Measurements from ENCODE around the gene DIP2C.

DIP2C gene

DNA sequence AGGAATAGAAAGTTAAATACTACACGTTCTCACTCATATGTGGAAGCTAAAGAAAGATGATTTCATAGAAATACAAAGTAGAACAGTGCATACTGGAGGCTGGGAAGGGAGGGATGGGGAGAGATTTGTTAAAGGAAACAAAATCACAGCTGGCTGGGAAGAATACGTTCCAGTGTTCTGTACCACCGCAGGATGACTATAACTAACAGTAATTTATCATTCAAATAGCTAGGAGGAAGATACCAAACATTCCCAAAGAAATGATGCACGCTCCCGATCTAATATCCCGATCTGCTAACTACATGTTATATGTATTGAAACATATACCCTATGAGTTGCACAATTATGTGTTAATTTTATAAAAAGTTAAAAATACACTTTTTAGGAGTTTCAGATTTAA is 391.9 kb downstream of the DIP2C start:
- DNase-seq (ENCODE audit: low spot score) = no peak

DNA sequence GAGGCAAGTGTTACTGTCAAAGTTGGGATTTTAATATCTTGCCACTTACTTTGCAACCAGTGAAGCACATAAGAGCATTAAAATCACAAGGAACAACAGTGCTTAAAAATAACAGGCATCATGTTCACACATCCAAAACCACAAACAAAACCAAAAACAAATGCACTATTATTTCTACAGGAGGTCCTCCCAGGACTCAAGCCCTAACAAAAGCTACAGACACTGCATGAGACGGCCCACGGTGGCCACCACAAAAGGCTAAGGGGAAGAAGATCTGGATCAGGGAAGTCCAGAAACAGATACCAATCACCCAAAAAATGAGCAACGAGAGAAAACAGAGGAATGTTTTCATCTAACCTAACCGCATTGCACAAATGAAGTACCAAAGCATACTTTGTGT is 395.8 kb downstream of the DIP2C start:
- no peak for DNase-seq (ENCODE audit: low spot score)

GRCh38 chr10:290026-290725 is 399.3 kb downstream of the DIP2C start:
- no peak for DNase-seq (ENCODE audit: low spot score)

GRCh38 chr10:289581-289980 is 399.9 kb downstream of the DIP2C start:
- DNase-seq (ENCODE audit: low spot score) = no peak

- no peak for DNase-seq (ENCODE audit: low spot score)
These were observed 400.9 kb downstream of the DIP2C start for GRCh38 chr10:288316-289200.

GRCh38 chr10:287814-288213 is 401.7 kb downstream of the DIP2C start:
- DNase-seq (ENCODE audit: low spot score) = peak; percentile 61

- no peak for DNase-seq (ENCODE audit: low spot score)
These were observed 402.3 kb downstream of the DIP2C start for GRCh38 chr10:287026-287709.

DNA sequence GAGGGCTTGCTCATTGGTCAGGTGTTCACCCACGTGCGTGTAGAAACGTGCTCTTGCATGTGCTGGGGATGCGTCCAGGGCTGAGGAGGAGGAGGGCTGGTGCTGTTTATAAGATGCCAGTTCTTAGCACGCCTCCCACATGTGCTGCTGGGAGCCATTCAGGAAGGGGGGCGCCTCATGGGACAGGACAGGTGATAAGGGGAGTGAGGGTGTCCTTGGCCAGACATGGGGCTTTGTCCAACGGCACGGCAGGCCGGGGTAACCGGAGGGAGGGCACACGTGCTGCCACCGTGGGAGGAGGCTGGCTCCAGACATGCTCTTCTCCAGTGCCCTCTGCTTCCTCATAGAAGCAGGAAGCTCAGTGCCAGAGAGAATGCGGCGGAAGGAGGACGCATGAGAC is 404.3 kb downstream of the DIP2C start:
- DNase-seq (ENCODE audit: low spot score) = no peak

DNA sequence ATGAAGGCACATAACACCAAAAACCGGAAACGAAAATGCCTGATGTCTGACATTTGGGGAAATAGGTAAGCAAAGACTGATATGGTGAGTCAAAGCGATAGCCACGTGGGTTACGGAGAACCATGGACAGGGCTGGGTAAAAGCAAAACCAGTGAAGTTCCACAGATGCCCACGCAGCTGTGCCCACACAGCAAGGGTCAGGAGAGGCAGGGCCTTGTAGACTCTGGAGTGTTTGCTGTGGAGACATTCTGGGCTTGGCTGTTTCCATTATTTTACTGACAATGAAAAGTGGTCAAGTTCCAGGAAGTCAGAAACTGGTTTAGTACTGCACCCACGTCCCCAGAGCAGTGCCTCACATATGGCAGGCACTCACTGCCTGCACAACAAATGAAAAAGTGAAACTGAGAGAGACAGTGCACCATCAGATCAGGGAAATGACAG is 405.5 kb downstream of the DIP2C start:
- DNase-seq (ENCODE audit: low spot score) = no peak

GRCh38 chr10:283140-283479 is 406.4 kb downstream of the DIP2C start:
- no peak for DNase-seq (ENCODE audit: low spot score)

- DNase-seq (ENCODE audit: low spot score) = no peak
These were observed 407.0 kb downstream of the DIP2C start for GRCh38 chr10:282294-283139.

DNA sequence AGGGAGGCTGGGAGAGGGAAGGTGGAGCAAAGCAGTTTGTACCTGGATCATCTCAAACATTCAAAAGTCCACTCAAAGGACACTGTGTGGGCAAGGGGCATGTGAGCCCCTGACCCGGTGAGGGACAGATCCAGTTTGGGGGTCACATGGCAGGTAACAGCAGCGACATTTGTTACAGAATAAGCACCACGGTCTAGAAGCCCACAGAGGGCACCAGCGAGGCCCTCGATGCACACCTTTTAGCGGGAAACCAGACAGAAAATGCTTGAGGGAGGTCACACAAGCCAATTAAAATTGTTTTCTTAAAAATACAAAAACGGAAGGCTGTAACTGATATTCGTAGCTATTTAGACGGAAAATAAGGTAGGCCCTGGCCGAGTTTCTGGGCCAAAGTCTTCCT is 409.8 kb downstream of the DIP2C start:
- no peak for DNase-seq (ENCODE audit: low spot score)

GRCh38 chr10:279232-279631 is 410.2 kb downstream of the DIP2C start:
- DNase-seq (ENCODE audit: low spot score) = no peak

DNA sequence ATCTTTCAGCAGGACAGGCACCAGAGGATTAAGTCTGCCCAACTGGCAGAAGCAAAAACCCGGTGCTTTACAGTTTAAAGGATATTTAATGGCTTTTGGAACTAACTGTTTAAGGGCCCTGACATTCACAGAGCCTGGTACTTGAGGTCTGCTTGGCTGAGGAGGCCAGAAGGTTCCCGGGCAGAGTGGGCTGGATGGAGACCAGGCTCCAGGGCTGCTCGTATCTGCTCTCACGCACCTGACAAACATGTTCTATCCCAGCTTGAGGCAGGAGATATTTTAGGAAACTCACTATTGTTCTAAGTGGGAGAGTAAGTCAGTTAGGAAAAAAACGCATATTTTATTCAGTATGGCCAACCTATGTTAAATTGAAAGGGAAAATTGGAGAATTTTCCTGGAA is 410.8 kb downstream of the DIP2C start:
- DNase-seq (ENCODE audit: low spot score) = no peak

DNA sequence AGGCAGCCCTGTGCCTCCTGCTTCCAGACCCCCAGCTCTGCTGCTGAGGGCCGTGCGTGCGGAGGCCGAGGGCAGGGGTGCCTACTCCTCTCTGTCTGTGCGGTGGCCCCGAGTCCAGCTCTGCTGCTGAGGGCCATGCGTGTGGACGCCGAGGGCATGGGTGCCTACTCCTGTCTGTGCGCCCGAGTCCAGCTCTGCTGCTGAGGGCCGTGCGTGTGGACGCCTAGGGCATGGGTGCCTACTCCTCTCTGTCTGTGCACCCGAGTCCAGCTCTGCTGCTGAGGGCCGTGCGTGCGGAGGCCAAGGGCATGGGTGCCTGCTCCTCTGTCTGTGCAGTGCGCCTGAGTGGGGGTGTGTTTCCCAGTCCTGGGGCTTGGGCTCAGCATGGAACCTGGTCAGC is 411.5 kb downstream of the DIP2C start:
- no peak for DNase-seq (ENCODE audit: low spot score)

GRCh38 chr10:275680-276079 is 413.8 kb downstream of the DIP2C start:
- no peak for DNase-seq (ENCODE audit: low spot score)

DNA sequence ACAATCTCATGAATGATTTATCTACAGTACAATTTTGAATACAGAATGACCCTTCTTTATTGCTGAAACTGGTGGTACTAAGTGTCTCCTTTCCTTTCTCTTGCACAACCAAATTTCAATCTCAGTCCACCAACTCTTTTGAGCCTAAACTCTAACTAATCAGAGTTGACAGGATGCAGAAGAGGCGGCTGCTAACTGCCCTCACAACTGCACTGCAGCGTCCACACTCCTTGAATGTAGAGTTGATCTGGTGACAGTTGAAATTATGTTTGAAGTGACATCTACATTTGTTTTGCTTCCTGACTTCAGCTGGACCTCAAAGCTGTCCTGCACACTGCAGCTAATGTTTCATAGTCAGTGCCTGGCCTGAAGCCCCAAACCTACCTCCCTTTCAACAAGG is 414.6 kb downstream of the DIP2C start:
- no peak for DNase-seq (ENCODE audit: low spot score)

GRCh38 chr10:273088-273487 is 416.4 kb downstream of the DIP2C start:
- DNase-seq (ENCODE audit: low spot score) = no peak

- no peak for DNase-seq (ENCODE audit: low spot score)
These were observed 417.7 kb downstream of the DIP2C start for GRCh38 chr10:271722-272121.

GRCh38 chr10:271201-271600 is 418.3 kb downstream of the DIP2C start:
- no peak for DNase-seq (ENCODE audit: low spot score)

DNA sequence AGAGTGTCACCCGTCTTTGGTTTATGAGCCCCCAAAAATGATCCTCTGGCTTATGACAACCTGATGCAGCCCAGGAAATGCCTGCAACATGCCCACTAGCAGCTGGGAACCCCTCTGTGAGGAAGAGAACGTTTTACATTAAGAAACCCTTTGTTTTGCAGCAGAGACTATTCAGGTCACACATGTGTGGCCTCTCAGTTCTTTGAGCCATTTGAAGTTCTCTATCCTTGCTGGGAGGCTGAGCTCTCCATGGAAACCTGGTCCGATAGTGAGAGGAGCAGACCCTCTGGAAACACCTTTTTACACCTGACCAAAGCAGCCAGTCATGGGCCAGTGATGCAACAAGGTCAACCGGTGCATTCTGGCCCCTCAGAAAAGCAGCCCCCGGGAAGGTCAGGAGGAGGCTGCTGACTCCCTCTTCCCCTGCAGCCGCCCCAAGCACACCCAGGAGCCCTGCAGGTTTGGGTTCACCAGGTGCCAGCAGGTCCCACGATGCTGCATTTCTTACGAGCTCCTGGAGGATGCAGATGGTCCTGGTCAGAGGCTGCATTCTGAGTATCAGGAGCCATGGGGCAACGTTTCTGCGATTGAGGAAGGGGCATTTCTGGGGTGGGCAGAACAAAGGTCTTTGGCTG is 419.9 kb downstream of the DIP2C start:
- no peak for DNase-seq (ENCODE audit: low spot score)

DNA sequence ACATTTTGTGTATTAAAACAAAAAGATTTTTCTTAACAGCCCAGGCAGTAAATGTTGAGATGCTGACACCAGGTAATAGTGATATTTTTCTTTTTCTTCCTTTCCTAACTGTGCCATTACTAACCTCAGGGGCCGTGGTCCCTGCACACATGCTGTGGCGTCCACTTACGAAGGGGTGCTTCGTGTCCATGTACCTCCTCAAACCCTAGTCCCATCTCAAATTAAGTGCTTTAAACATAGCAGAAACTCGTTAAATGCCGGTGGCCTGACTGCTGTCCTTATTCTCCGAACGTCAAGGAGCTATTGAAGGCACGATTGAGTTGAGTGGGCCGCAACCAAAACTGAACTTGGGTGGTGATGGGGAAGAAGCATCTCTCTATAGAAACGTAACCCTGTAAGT is 421.8 kb downstream of the DIP2C start:
- DNase-seq (ENCODE audit: low spot score) = no peak
